Right lobe of liver (tissue), 6 donors: ENCODE results near the gene SGCD. TPM values are rescaled to one million over a fixed set of nuclear protein-coding genes. Genes with fewer than 3 reads are reported as not detected.

Experiments used
- ATAC-seq, 4 donors: fragments of 200-7000 bp; cut with Tn5 transposase; one replicate each; pipeline ENCODE4 v1.9.1; 2020; ENCODE audit warnings: mild to moderate bottlenecking in 4 of 4, moderate library complexity in 4 of 4
- DNase-seq, 3 donors: peaks; one replicate each; pipeline ENCODE4 v3.0.0-alpha.2; 2020
- H3K27ac ChIP-seq, 3 donors: fragments of 200-600 bp; one replicate each; pipeline ENCODE4 v1.8.0; 2022
- H3K27me3 ChIP-seq, 2 donors: fragments of 200-600 bp; one replicate each; pipeline ENCODE4 v1.8.0; 2022
- H3K36me3 ChIP-seq, 4 donors: fragments of 200-600 bp; sonication (generic) in 1 of 4; one replicate each; pipeline versions ENCODE4 v1.5.1 to v1.8.0; 2017 to 2022; ENCODE audit warnings: control low read depth in 1 of 4
- H3K4me1 ChIP-seq, 4 donors: fragments of 200-600 bp; sonication (generic) in 1 of 4; one replicate each; pipeline versions ENCODE4 v1.5.1 to v1.8.0; 2017 to 2022; ENCODE audit warnings: control low read depth in 1 of 4
- H3K4me3 ChIP-seq, 3 donors: fragments of 200-600 bp; one replicate each; pipeline ENCODE4 v1.8.0; 2022
- H3K9me3 ChIP-seq, 4 donors: fragments of 200-600 bp; sonication (generic) in 1 of 4; one replicate each; pipeline versions ENCODE4 v1.5.1 to v1.8.0; 2017 to 2022; ENCODE audit warnings: control low read depth in 1 of 4
- POLR2A ChIP-seq: fragments of 450-650 bp; IDR thresholded peaks from one replicate; pipeline ENCODE4 v1.6.1; 2017; ENCODE audit warnings: antibody characterized with exemption, mild to moderate bottlenecking
- WGBS: methylation state at CpG from one replicate; pipeline ENCODE4 v1.1.6; 2018; ENCODE audit warnings: low coverage, low lambda C conversion rate; ENCODE audit not compliant: insufficient coverage; ENCODE audit errors: missing lambda C conversion rate; 5-methylcytosine and 5-hydroxymethylcytosine counted together
- intact Hi-C, 2 donors: fragments of 100-400 bp; cut with DNase I; formaldehyde crosslinking; loops; one replicate each; pipeline versions ENCODE4 v1.11.2 to v1.14.1; 2022
- total RNA-seq, 6 experiments: library from RNA; depleted of rRNA in 2 of 6; stranded (reverse); fragments of >200 nt in 2 of 6; fragmentation: NEBNext Ultra II Directional in 3 of 6; extraction: Animal tissue kit (Norgen Biotek cat#: 25700) in 3 of 6; gene quantifications; one replicate each; pipeline versions ENCODE4 v1.1.0 to v1.2.4, GENCODE V29; 2016 to 2023
- TF ChIP-seq, protein P1 (sequence below), 4 donors: fragments of 200-600 bp in 3 of 4; fragments of 450-650 bp in 1 of 4; IDR thresholded peaks; one replicate each; pipeline versions ENCODE4 v1.5.1 to v1.8.0; 2016 to 2022; ENCODE audit warnings: antibody characterized with exemption in 4 of 4, mild to moderate bottlenecking in 2 of 4
- donor health status: DM: no; HTN: yes; CAD: no.
- donor health status: DM: no; HTN: no; CAD: no.
- donor health status: DM: no; HTN: no; CAD: no.
- donor health status: DM: no; HTN: yes; CAD: no.
- donor health status: DM: no; HTN: yes; CAD: no.

SGCD gene
- total RNA-seq, 6 experiments from 2014 or later = 0.31 to 3.1 (median 0.95) TPM

DNA sequence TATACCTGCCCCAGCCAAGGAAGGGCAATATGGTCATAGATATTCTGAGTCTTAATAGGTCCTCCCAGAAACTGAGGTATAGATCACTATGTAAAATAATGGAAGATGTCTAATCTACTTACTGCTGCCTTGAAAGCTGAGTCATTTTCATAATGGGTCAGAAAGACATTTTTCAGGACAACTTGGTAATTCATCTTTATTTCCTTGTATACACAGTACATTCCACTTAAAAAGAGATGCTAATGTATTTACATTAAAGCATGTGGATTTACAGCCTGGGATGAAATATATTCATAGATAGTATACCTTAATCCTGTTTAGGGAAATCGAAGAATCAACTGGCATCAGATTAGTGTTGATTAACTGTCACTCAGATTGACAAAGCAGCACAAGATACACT is 304.0 kb downstream of the SGCD start:
- Histone ChIP-seq H3K4me1 (no peaks in the 10 kb centered on the region), H3K27me3 (no peaks in the 10 kb centered on the region), H3K36me3 (no peaks in the 10 kb centered on the region), H3K9me3 (no peaks in the 10 kb centered on the region), H3K27ac (no peak overlapping the region), H3K4me3 (no peak overlapping the region)
- TF ChIP-seq POLR2A = no peak
- DNase-seq (no peak), ATAC-seq (no peak)
- WGBS = 47% methylated on average over 1 of the region's 1 CpG
- intact Hi-C loops = no loop called here

- WGBS = 82% methylated on average over 2 of the region's 2 CpGs
- no peak for DNase-seq
These were observed 307.3 kb downstream of the SGCD start for GRCh38 chr5:156634301-156634700.

DNA sequence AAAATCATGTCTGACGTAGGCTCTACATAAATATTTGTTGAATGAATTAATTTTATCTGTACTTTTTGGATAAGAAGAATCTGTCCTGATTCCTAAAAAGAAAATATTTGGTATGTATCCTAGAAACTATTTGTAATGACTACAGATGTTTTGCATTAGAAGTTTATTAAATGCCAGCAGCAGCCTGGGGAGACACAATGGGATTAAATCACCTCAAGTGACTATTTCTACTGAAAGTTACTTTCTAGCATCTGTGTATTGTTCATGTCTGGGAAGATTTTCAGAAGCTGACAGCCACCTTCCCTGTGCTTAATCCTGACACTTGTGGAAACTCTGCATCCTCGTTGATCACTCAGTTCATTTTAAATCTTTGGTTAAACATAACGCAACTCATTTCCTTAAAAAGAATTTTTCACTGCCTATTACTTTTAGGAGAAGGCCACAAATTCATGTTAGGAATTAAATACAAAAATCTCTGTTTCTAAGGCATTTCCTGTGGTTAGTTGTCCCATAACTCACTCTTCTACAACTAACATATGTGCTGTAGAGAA is 313.8 kb downstream of the SGCD start:
- no peak overlapping the region for H3K4me3 ChIP-seq

More at GRCh38 chr5:156634301-156634700, 307.3 kb downstream of the SGCD start:
- Histone ChIP-seq H3K36me3 (no peaks in the 10 kb centered on the region), H3K9me3 (no peaks in the 10 kb centered on the region), H3K27ac (no peak overlapping the region), H3K4me3 (no peak overlapping the region), H3K27me3 (no peaks in the 10 kb centered on the region), H3K4me1 (no peaks in the 10 kb centered on the region)
- no peak for ATAC-seq
- TF ChIP-seq, protein P1, sequence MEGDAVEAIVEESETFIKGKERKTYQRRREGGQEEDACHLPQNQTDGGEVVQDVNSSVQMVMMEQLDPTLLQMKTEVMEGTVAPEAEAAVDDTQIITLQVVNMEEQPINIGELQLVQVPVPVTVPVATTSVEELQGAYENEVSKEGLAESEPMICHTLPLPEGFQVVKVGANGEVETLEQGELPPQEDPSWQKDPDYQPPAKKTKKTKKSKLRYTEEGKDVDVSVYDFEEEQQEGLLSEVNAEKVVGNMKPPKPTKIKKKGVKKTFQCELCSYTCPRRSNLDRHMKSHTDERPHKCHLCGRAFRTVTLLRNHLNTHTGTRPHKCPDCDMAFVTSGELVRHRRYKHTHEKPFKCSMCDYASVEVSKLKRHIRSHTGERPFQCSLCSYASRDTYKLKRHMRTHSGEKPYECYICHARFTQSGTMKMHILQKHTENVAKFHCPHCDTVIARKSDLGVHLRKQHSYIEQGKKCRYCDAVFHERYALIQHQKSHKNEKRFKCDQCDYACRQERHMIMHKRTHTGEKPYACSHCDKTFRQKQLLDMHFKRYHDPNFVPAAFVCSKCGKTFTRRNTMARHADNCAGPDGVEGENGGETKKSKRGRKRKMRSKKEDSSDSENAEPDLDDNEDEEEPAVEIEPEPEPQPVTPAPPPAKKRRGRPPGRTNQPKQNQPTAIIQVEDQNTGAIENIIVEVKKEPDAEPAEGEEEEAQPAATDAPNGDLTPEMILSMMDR (IDR thresholded peaks at IDR 0.05) = no peak
- TF ChIP-seq POLR2A = no peak
- intact Hi-C loops = no loop called here

GRCh38 chr5:156641686-156642085 is 314.7 kb downstream of the SGCD start:
- ATAC-seq (no peak), DNase-seq (no peak)
- intact Hi-C loops = no loop called here
- H3K27me3 ChIP-seq = no peaks in the 10 kb centered on the region
- WGBS = 73% methylated on average over 1 of the region's 1 CpG
- H3K4me1 ChIP-seq = no peaks in the 10 kb centered on the region
- no peak for TF ChIP-seq POLR2A
- no peak overlapping the region for H3K27ac ChIP-seq
- H3K9me3 ChIP-seq = no peaks in the 10 kb centered on the region
- H3K36me3 ChIP-seq = no peaks in the 10 kb centered on the region
- H3K4me3 ChIP-seq = no peak overlapping the region

More for the DNA sequence above, 313.8 kb downstream of the SGCD start:
- H3K36me3 ChIP-seq = no peaks in the 10 kb centered on the region
- intact Hi-C loops = no loop called here
- no peak for DNase-seq
- no peak for ATAC-seq
- no peaks in the 10 kb centered on the region for H3K9me3 ChIP-seq
- WGBS = 44% methylated on average over 3 of the region's 3 CpGs
- H3K27me3 ChIP-seq = no peaks in the 10 kb centered on the region
- no peak overlapping the region for H3K27ac ChIP-seq
- TF ChIP-seq, protein P1 (IDR thresholded peaks at IDR 0.05) = no peak
- TF ChIP-seq POLR2A = no peak
- no peaks in the 10 kb centered on the region for H3K4me1 ChIP-seq

DNA sequence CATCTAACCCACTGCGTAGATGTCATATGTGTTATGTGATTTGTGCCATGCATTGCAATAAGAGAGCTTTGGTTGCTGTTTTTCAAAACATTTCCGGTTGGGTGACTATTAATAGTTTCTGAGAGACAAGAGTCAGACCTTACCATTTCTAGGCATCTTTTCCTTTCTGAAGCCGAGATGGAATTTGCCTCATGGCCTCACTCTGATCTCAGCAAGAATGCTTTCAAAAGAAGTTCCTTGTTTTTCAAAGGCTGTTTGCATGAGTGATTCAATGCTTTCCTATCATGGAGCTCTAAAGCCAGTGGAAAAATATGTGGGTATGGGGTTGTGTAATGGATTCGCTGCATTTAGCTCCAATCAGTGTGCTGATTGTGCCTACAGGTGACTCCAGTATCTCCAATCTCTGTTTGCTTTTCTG is 320.1 kb downstream of the SGCD start:
- Histone ChIP-seq H3K4me1 (no peaks in the 10 kb centered on the region), H3K36me3 (no peaks in the 10 kb centered on the region), H3K27ac (no peak overlapping the region), H3K4me3 (no peak overlapping the region), H3K9me3 (no peaks in the 10 kb centered on the region), H3K27me3 (no peaks in the 10 kb centered on the region)
- intact Hi-C loops = no loop called here
- no peak for DNase-seq
- WGBS = 47% methylated on average over 3 of the region's 4 CpGs
- ATAC-seq = peak in 1 of 4 donors; percentile 41
- TF ChIP-seq, protein P1 (IDR thresholded peaks at IDR 0.05) = no peak
- TF ChIP-seq POLR2A = no peak

- H3K27me3 ChIP-seq = no peaks in the 10 kb centered on the region
- H3K9me3 ChIP-seq = no peaks in the 10 kb centered on the region
- H3K4me1 ChIP-seq = peaks cover 0 to 3% (median 0%) of the 10 kb centered on the region in 4 donors
- H3K27ac ChIP-seq = no peak overlapping the region
- TF ChIP-seq, protein P1 (IDR thresholded peaks at IDR 0.05) = no peak
- TF ChIP-seq POLR2A = no peak
- DNase-seq (no peak), ATAC-seq (no peak)
- no peaks in the 10 kb centered on the region for H3K36me3 ChIP-seq
- intact Hi-C loops = no loop called here
- H3K4me3 ChIP-seq = no peak overlapping the region
These were observed 327.5 kb downstream of the SGCD start for GRCh38 chr5:156654444-156654843.
